Activated CD8-positive, alpha-beta memory T cell treated with anti-CD3 and anti-CD28 coated beads, Interleukin-2, amount 50 U/mL, for 48 hours (primary cell): Measurements from ENCODE around the gene SRRT.

ENCODE experiments used
- DNase-seq: peaks from one replicate; pipeline ENCODE4 v3.0.0-alpha.2; 2020

The SRRT gene

DNA sequence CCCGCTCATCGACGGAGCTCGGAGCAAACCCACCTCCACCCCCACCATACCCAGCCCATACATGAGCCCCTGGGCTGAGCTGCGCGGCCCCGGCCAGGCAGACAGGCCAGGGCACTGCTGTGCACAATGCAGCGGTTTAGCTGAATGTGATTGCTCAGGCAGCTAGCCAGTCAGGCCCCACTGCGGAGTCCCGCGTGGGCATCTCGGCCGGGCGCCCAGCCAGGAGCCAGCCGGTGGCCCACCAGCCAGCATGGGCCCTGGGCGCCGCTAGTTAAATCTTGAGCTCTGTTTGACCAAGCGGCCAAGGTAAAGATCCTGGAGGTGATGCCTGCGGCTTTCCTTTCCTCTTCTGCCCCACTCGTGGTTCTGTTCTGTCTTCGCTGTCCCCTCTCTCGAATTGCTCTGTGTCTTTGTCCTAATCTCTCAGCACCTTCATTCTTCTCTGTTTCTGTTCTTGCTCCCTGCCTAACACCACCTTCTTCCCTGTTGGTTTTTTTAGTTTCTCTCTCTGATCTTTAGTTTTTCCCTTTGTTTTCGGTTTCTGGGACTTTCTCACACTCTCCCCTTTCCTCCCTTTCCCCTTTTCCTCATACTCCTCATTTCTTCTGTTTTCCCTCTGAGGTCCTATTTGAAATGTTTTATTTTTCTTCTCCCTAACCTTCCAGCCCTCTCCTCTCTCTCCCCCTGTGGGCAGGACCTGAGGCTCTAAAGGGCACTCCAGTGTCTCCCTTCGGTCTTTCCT is 8.1 kb downstream of the SRRT start:
- no peak for DNase-seq

DNA sequence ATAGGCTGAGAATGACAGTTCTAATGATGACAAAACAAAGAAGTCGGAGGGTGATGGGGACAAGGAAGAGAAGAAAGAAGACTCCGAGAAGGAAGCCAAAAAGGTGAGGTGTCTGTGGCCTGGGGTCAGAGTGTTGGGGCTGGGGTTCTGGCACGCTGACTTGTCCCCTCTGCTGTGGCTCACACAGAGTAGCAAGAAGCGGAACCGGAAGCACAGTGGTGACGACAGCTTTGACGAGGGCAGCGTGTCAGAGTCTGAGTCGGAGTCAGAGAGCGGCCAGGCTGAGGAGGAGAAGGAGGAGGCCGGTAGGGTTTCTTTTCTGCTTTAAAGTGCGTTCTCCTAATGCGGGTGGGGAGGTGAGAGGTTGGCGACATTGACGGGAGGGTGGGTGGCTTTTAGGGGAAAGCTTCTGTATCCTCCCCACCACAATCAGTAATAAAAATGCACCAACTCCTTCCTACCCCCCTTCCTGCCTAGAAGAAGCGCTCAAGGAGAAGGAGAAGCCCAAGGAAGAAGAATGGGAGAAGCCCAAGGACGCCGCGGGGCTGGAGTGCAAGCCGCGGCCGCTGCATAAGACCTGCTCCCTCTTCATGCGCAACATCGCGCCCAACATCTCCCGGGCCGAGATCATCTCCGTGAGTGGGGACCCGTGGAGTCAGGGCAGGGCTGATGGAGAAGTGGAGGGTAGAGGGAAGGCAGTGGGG is 10.0 kb downstream of the SRRT start:
- DNase-seq = no peak

DNA sequence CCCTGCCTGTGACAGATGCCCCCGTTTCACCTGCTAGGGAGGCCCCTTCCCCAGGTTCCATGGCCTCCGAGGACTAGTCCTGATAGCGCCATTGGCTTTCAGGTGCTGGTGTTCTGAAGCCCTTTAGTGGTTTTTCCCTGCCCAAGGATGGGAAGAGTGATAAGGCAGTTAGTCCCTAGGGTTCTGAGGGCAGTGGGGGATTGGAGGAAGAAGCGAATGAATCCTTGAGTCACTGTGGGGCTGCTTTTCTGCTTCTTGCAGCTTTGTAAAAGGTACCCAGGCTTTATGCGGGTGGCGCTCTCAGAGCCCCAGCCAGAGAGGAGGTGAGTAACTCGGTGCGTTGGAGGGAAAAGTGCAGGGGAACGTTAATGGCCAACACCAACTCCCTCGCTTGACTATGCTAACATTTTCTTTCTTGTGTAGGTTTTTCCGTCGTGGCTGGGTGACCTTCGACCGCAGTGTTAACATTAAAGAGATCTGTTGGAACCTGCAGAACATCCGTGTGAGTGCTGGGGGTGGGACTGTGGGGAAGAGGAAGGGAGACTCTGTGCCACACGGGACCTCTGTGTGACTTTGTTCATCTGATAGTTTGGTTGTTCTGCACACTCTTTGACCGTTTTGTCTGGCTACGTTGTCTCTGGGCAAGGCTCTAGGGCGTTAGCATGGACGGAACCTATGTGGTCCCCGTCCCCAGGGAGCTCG is 10.7 kb downstream of the SRRT start:
- no peak for DNase-seq

DNA sequence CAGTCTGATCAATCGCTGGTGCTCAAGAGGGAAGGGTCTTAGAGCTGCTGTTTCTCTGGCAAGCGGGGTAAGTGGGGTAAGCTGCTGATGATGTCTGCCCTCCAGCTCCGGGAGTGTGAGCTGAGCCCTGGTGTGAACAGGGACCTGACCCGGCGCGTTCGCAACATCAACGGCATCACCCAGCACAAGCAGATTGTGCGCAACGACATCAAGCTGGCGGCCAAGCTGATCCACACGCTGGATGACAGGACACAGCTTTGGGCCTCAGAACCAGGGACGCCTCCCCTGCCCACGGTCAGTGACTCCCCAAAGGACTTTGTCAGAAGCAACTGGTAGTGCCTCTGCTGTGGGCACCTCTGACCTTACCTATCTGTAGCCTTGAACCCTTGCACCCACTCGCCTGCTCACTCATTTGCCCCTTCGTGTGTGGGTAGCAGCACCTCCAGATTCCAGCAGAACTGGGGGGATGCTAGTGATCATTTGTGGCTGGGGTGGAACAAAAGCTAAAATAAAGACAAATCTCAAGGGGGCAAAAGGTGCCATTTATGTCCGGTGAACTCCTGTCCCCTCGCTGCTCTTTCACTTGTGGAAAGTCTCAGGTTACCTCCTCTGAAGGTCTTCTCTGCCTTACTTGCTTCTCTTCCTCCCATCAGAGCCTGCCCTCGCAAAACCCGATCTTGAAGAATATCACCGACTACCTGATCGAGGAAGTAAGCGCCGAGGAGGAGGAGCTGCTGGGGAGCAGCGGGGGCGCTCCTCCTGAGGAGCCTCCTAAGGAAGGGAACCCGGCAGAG is 11.4 kb downstream of the SRRT start:
- DNase-seq = no peak

- DNase-seq = no peak
Measured at GRCh38 chr7:100886936-100887515, 12.1 kb downstream of the SRRT start.

DNA sequence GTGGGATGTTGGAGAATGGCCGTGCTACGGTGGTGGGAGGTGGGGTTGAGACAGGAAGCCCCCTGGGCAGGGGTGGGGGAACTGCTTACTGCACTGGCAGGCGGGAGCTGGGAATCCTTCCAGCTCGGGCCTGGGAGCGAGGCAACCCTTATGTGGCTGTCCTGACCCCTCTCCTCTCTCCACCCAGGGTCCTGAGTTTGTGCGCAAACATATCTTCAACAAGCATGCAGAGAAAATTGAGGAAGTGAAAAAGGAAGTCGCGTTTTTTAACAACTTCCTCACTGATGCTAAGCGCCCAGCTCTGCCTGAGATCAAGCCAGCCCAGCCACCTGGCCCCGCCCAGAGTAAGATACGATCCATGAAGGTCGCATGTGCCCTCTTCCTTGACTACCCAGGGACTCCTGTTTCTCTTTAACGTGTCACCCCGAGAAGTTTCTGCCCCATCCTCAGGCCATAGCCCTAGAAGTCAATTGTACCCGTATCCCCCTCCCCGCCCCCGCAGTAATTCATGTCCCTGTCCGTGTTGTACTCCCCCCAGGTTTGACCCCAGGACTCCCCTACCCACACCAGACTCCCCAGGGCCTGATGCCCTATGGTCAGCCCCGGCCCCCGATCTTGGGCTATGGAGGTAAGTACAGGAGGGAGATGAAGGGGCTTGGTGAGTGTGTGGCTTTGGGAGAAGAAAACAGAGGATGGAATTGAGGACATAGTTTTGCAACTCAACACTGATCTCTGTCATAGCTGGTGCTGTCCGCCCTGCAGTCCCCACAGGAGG is 12.8 kb downstream of the SRRT start:
- DNase-seq = peak; percentile 69

- peak; percentile 64 for DNase-seq
Measured at GRCh38 chr7:100888291-100888987, 13.5 kb downstream of the SRRT start.

- no peak for DNase-seq
Measured at GRCh38 chr7:100888988-100889750, 14.3 kb downstream of the SRRT start, which contains the start of gene UFSP1. Gene UFSP1, minus strand, starts transcription at chr7:100889715. Its CDS starts 444 bp downstream, at chr7:100889271.

DNA sequence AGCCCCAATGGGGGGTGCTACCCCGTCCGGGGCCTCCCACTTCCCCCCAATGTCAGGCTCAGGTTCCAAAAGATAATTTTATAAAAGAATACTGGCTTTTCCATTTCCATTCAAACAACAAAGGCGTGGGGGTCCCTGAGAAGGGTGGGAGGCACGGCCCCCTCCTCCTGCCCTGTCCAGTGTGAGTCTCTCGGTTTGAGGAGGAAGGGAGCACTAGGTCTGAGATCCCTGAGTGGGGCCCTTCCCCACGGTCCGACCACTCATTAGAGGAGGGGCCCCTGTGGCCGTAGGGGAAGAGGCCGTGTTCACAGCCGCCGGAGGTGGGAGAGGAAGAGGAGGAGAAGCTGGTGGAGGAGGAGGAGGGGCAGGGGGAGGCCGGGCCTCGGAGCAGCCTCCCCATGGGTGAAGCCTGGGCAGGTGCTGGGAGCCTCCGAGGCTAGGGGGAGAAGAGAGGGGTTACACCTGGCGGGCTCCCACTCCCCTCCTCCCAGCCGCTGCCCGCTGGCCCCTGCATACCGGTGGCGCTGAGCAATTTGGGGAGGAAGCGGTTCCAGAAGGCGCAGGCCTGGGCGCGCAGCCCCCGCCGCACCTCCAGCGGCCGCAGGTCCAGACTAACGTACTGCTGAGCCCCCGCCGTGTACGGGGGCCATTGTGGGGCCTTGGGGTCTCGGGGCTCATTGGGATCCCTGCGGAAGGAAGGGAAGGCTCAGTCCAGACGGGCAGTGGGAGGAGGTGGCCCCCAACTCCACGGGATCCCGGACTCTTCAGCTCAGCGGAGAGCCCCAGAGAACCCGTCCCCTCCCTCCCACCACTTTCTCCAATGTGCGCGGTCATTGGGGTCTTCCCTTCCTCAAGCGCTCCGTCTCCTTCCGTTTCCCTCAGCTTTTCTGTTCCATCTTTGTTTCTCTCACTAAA is 16.0 kb downstream of the SRRT start:
- DNase-seq = no peak

GRCh38 chr7:100891568-100892247 is 16.8 kb downstream of the SRRT start:
- DNase-seq = no peak

GRCh38 chr7:100892364-100893317 is 17.7 kb downstream of the SRRT start:
- no peak for DNase-seq

GRCh38 chr7:100893318-100893895 is 18.5 kb downstream of the SRRT start:
- no peak for DNase-seq

- DNase-seq = no peak
Measured at GRCh38 chr7:100893910-100894721, 19.2 kb downstream of the SRRT start.

DNA sequence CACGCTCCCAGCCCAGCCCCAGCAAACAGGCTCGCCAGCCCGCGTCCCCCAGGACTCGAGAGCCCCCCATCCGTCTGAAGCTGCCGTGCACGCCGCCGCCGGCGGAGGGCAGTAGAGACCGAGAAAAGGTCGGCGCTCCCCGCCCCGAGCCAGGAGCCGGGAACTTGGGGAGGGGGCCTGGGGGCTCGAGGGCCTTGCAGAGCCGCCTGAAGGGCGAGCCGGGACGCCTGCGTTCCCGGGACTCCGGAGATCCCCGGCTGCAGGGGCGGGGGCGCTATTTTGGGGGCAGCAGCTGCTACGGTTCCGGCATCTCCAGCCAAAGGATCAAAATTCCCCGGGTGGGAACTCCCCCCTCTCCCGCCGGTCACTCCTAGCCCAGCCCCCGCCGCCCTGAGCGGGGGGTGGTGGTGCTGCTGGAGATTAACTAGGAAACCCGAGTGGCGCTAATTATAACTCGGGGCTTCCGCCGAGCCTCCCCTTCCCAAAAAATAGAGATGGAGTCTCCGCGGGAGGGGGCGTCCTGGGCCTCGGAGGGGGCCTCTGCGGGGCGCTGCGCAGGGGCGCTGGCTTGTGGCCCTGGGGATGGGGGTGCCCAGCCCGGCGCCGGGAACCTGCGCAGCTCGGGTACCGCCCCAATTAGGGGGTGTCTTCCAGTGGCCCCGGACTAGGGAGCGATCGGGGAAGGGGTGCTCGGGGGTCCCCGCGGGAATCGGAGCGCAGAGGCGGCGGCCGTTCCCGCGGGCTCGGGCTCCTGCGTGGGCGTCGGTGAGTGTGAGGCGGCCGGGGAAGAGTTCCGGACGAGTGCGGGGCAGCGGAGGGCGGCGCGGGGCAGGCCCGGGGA is 20.2 kb downstream of the SRRT start:
- peak; percentile 88 for DNase-seq

DNA sequence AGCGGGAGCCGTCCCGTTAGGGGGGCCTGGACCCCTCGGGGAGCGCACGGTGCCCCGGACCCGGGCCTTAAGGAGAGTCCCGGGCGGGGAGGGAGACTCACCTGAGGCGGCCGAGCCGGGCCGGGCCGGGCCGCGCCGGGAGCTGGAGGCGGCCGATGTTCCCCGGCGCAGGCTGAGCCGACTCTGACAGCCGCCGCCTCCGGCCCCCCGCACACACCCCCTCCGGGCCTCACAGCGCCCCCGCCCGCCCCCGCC is 20.7 kb downstream of the SRRT start, which contains the start of gene ACHE:
TSS of gene ACHE (minus strand) at position 188 of the 255 bp plus-strand sequence. CDS start 1,656 bp downstream, outside the sequence.
- no peak for DNase-seq
